LNCaP clone FGC (cell line): Measurements from ENCODE around the gene AKAP11.

Experiments
- DNase-seq: peaks from one replicate; pipeline ENCODE4 v3.0.0-alpha.2; 2011; ENCODE audit warnings: low read depth
- H3K4me3 ChIP-seq: 2 replicates; pipeline ENCODE4 v1.5.1; 2011; ENCODE audit warnings: mild to moderate bottlenecking, low read depth, low read length, control low read depth
- TF ChIP-seq, protein P1 (sequence below): IDR thresholded peaks from 2 replicates; pipeline ENCODE4 v1.5.1; 2012; ENCODE audit warnings: mild to moderate bottlenecking; ENCODE audit not compliant: control insufficient read depth, insufficient read depth; ENCODE audit errors: extremely low read depth

The AKAP11 gene

DNA sequence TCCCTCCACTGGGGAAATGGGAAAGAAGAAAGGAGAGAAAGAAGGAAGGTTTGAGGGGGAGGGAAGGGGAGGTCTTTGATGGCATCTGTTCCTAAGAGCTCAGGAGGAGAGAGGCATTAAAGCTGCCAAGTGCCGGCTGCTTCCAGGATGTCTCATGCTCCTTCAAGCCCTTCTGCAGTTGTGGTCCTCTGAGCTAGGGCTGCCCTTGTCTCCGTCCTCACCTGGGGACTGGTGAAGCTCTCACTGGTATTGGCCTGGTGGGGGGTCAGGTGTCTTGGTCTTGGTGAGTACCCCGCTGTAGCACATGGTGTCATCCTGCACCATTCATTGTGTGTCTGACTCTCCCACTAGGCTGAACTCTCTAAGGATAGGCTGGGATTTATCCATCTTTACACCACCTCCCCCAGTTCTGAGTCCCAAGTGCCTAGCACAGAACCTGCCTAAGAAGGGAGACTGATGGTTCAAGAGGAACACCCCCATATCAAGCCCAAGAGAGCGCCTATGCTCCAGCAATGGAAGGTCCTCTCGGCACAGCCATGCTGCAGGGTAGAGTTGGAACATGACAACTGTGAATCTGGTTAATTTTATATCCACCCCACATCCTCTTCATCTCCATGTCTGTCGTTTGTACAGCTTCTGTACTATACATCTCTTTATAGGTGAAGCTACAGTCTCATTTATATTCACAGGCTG is 83.7 kb downstream of the AKAP11 start:
- TF ChIP-seq, protein P1, sequence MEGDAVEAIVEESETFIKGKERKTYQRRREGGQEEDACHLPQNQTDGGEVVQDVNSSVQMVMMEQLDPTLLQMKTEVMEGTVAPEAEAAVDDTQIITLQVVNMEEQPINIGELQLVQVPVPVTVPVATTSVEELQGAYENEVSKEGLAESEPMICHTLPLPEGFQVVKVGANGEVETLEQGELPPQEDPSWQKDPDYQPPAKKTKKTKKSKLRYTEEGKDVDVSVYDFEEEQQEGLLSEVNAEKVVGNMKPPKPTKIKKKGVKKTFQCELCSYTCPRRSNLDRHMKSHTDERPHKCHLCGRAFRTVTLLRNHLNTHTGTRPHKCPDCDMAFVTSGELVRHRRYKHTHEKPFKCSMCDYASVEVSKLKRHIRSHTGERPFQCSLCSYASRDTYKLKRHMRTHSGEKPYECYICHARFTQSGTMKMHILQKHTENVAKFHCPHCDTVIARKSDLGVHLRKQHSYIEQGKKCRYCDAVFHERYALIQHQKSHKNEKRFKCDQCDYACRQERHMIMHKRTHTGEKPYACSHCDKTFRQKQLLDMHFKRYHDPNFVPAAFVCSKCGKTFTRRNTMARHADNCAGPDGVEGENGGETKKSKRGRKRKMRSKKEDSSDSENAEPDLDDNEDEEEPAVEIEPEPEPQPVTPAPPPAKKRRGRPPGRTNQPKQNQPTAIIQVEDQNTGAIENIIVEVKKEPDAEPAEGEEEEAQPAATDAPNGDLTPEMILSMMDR, result no peak
- no peak for DNase-seq
- no peak overlapping the region for H3K4me3 ChIP-seq

DNA sequence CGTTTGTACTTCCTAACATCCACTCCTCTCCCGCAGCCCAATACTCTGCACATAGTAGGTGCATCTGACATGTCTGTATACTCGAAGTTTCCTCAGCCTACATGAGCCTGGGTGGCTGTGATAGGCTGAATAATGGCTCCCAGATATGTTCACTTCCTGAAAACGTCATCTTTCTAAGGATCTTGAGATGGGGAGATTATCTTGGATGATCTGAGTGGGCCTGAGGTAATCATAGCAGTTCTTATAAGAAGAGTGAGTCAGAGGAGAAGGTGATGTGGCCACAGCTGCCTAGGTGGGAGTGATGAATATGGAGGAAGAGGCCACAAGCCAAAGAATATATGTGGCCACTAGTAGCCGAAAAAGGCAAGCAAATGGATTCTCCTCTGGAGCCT is 84.2 kb downstream of the AKAP11 start:
- DNase-seq, result no peak
- H3K4me3 ChIP-seq, result no peak overlapping the region
- TF ChIP-seq, protein P1, result no peak

DNA sequence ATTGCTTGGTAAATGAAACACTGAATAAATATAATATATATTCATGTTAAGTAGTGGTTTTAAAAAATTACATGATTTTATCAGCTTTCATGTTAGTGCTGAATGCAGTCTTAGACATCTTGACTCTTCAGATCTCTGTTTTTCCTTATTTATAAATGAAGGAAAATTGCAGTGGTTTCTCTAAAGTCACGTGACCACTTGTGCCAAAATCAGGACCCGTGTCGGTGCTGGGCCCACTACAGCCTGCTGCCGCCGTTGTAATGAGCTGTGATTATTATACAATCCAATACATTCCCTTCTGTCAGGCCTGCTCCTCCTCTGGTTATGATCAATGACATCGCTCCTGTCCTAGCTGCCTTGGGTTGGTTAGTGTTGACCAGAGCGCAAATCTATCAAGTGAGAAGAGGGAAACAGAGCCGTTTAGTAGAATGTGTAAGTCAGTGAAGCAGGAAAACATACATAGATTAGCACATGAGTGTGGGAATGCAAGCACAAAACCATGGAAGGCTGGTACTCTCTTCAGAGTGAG is 88.2 kb downstream of the AKAP11 start:
- TF ChIP-seq, protein P1, result no peak
- no peak overlapping the region for H3K4me3 ChIP-seq
- DNase-seq, result no peak

DNA sequence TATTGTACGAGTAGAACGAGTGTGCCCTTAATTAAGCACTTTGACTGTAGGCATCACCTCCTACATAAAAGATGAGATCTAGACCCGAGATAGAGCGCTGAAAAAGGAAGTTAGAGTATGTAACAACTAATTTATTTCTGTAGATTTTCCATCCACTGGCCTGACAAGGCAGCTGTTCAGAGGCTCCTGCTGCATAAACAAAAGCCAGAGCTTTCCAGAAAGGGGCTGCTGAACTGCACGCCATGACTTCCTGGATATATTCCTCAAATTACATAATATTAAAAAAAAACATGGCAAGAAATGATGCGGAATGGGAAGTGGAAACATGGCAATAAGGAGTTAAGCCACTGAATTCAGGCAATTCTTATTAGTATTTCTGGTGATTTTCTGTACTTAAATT is 89.7 kb downstream of the AKAP11 start:
- no peak overlapping the region for H3K4me3 ChIP-seq
- no peak for DNase-seq
- TF ChIP-seq, protein P1, result no peak

DNA sequence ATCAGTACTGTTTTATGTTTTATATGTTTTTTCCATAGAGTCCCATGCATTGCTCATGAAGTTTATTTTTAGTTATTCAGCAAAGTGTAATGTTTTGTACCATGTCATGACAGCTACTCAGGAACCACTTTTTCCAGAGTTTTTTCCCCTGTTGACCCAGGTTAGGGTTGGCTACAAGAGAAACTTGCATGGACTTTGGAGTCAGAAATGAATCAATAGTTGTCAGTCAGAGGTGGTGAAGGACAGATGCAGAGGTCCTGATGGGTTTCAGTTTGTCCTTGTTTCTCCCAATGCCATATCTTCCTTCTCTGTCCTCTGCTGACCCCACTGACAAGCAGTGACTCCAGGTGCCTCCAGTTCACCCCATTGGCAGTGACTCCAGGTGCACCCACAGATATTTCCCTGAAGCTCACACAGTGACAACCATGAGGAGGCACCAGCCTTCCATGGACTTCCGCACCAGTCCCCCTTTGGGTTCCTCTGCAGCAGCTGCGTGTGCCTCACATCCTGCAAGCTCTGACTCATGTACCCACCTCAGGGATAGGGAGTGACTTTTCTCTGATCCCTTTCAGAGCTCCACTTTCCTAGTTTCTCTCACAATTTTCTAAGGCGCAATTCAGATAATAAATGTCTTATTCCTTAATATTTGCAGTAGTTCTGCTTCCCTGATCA is 92.1 kb downstream of the AKAP11 start:
- DNase-seq, result no peak
- H3K4me3 ChIP-seq, result no peak overlapping the region
- TF ChIP-seq, protein P1, result no peak

DNA sequence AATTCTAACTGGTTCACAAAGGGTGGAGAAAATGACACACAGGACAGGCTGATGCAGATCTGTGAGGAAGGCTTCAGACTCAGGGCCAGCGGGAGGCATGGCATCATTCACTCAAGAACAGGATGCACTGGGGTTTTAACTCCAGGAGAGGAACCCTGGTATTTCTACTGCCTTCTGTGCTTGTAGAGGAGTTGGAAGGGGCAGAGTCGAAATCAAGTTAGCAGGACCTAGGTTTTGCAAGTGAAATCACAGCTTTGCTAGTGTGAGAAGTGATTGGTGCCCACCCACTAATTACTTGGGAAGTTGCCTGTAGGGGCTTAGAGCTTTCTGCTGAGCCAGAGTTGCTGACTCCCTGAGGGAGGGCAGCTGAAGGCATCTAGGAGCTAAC is 92.7 kb downstream of the AKAP11 start:
- no peak for DNase-seq
- no peak overlapping the region for H3K4me3 ChIP-seq
- TF ChIP-seq, protein P1, result no peak
